ENCODE measurements around the gene GRB14.

GRB14 gene

GRCh38 chr2:164535280-164536025 is 85.8 kb downstream of the GRB14 start:
- TF ChIP-seq CTCF (IDR thresholded peaks at IDR 0.05; ENCODE audit: extremely low read depth, missing control alignments) = no peak
- no peak for DNase-seq (ENCODE audit: low spot score)

- DNase-seq (ENCODE audit: low spot score) = no peak
Measured at GRCh38 chr2:164530464-164530863, 90.8 kb downstream of the GRB14 start.

GRCh38 chr2:164523726-164524125 is 97.6 kb downstream of the GRB14 start:
- TF ChIP-seq CTCF (IDR thresholded peaks at IDR 0.05; ENCODE audit: extremely low read depth, missing control alignments) = no peak
- DNase-seq (ENCODE audit: low spot score) = no peak

More at GRCh38 chr2:164530464-164530863, 90.8 kb downstream of the GRB14 start:
- no peak for TF ChIP-seq CTCF (IDR thresholded peaks at IDR 0.05; ENCODE audit: extremely low read depth, missing control alignments)

DNA sequence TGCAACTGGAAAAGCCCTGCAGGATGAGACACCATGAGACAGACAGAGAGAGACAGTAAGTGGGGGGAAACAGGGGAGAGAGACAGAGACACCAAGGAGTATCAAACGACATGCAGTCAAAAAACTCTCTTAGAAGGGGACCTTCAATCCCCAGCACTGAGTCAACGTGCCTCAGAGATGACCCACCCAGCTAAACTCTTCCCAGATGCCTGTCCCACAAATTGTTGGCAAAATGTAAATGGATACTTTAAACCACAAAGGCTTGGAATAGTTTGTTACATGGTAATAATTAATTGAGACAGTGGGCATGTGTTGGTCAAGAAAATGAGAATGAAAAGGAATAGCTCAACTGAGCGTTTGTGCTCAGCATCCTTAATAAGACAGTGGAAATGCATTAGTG is 98.3 kb downstream of the GRB14 start:
- TF ChIP-seq CTCF (IDR thresholded peaks at IDR 0.05; ENCODE audit: extremely low read depth, missing control alignments) = no peak
- DNase-seq (ENCODE audit: low spot score) = no peak

- no peak for TF ChIP-seq CTCF (IDR thresholded peaks at IDR 0.05; ENCODE audit: extremely low read depth, missing control alignments)
- no peak for DNase-seq (ENCODE audit: low spot score)
Measured at GRCh38 chr2:164522561-164522981, 98.7 kb downstream of the GRB14 start.

DNA sequence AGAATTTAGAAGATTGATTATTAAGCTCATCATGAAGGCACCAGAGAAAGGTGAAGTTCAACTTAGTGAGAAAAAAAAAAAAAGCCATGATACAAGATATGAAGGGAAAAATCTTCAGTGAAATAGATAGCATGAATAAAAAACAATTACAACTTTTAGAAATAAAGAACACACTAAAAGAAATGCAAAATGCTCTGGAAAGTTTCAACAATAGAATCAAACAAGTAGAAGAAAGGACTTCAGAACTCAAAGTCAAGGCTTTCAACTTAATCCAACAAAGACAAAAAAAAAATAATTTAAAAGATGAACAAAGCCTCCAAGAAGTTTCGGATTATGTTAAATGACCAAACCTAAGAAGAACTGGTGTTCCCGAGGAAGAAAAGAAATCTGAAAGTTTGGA is 105.5 kb downstream of the GRB14 start:
- TF ChIP-seq CTCF (IDR thresholded peaks at IDR 0.05; ENCODE audit: extremely low read depth, missing control alignments) = no peak
- DNase-seq (ENCODE audit: low spot score) = no peak

GRCh38 chr2:164515030-164515429 is 106.3 kb downstream of the GRB14 start:
- DNase-seq (ENCODE audit: low spot score) = no peak
- no peak for TF ChIP-seq CTCF (IDR thresholded peaks at IDR 0.05; ENCODE audit: extremely low read depth, missing control alignments)

All from GM20000 (cell line).